HCT116 (cell line): ENCODE data around the gene HIVEP3. TPM values are rescaled to one million over a fixed set of nuclear protein-coding genes. Genes with fewer than 3 reads are reported as not detected.

Experiments used
- ATAC-seq: fragments of 200-7000 bp; cut with Tn5 transposase; 2 replicates; pipeline ENCODE4 v1.9.1; 2020; ENCODE audit warnings: mild to moderate bottlenecking, moderate library complexity
- BruUV-seq: library from RNA; stranded (reverse); fragments of 400-500 nt; replicated peaks from 2 replicates; lab custom pipeline; 2021; lab: Mats Ljungman, UMichigan
- CTCF ChIA-PET: fragments of 300-600 bp; sonication (Branson Sonifier 250); formaldehyde crosslinking; loops from one replicate; lab custom pipeline; 2021; ENCODE audit warnings: antibody characterized with exemption; lab: Charles Lee
- POLR2A ChIA-PET: fragments of 300-600, 350-600 bp; sonication (Branson Sonifier 250); formaldehyde crosslinking; loops from one replicate; lab custom pipeline; 2021; ENCODE audit warnings: antibody characterized with exemption; lab: Charles Lee
- RAD21 ChIA-PET, 2 experiments: fragments of 300-600 bp; sonication (Branson Sonifier 250); formaldehyde crosslinking; loops; one replicate each; lab custom pipeline; 2023; ENCODE audit warnings: low total read pairs in 2 of 2; ENCODE audit not compliant: uncharacterized antibody in 2 of 2, unreplicated experiment in 2 of 2, low non-redundant PET in 1 of 2; lab: Charles Lee
- DNase-seq: peaks from one replicate; pipeline ENCODE4 v3.0.0-alpha.2; 2010; ENCODE audit warnings: low read depth, low spot score
- H2AFZ ChIP-seq: fragments of 200-600 bp; shearing (Covaris generic), sonication (generic); 2 replicates; pipeline ENCODE4 v1.6.1; 2017; ENCODE audit warnings: low read depth, mixed run types, mixed read lengths, antibody characterized with exemption, low read length; ENCODE audit not compliant: poor library complexity, severe bottlenecking
- H3K27ac ChIP-seq: 2 replicates; pipeline ENCODE4 v1.5.1; 2012; ENCODE audit warnings: low read depth, low read length
- H3K27me3 ChIP-seq: fragments of 200-600 bp; sonication (generic); 2 replicates; pipeline ENCODE4 v1.6.1; 2016; ENCODE audit warnings: mixed run types, low read length, mixed read lengths; ENCODE audit not compliant: insufficient read depth
- H3K36me3 ChIP-seq, 2 experiments: fragments of 200-500 bp in 1 of 2; fragments of 200-600 bp in 1 of 2; sonication (Bioruptor generic) in 1 of 2; sonication (generic) in 1 of 2; 2 replicates each; pipeline versions ENCODE4 v1.5.1 to v1.6.1; 2014 to 2016; ENCODE audit warnings: low read length in 2 of 2, inconsistent platforms in 1 of 2, mixed read lengths in 1 of 2, mixed run types in 1 of 2; ENCODE audit not compliant: insufficient read depth in 2 of 2, control insufficient read depth in 1 of 2
- H3K4me1 ChIP-seq, 2 experiments: fragments of 200-600 bp in 1 of 2; sonication (generic) in 1 of 2; 2 replicates each; pipeline versions ENCODE4 v1.5.1 to v1.6.1; 2012 to 2017; ENCODE audit warnings: low read length in 2 of 2, inconsistent platforms in 1 of 2, mild to moderate bottlenecking in 1 of 2, mixed read lengths in 1 of 2, mixed run types in 1 of 2, moderate library complexity in 1 of 2; ENCODE audit not compliant: insufficient read depth in 2 of 2, control insufficient read depth in 1 of 2
- H3K4me2 ChIP-seq: fragments of 200-600 bp; sonication (generic); 2 replicates; pipeline ENCODE4 v1.6.1; 2017; ENCODE audit warnings: mixed run types, low read length, mixed read lengths
- H3K4me3 ChIP-seq, 2 experiments: fragments of 200-600 bp in 1 of 2; sonication (generic) in 1 of 2; replicated peaks in 1 of 2; 2 replicates each; pipeline ENCODE4 v1.5.1; 2011 to 2016; ENCODE audit warnings: low read length in 2 of 2, control low read depth in 1 of 2, low read depth in 1 of 2, mild to moderate bottlenecking in 1 of 2, mixed read lengths in 1 of 2, mixed run types in 1 of 2
- H3K79me2 ChIP-seq: fragments of 200-600 bp; sonication (generic); 2 replicates; pipeline ENCODE4 v1.6.1; 2017; ENCODE audit warnings: mild to moderate bottlenecking, mixed run types, low read length, moderate library complexity, mixed read lengths; ENCODE audit not compliant: insufficient read depth
- H3K9ac ChIP-seq: fragments of 200-600 bp; sonication (generic); 2 replicates; pipeline ENCODE4 v1.6.1; 2016; ENCODE audit warnings: low read length, mixed read lengths
- H3K9me2 ChIP-seq: fragments of 200-600 bp; sonication (generic), shearing (Covaris generic); 2 replicates; pipeline ENCODE4 v1.6.1; 2017; ENCODE audit warnings: mixed run types, mild to moderate bottlenecking, moderate library complexity; ENCODE audit not compliant: insufficient read depth
- H3K9me3 ChIP-seq, 2 experiments: fragments of 200-500 bp in 1 of 2; fragments of 200-600 bp in 1 of 2; sonication (Bioruptor generic) in 1 of 2; sonication (generic) in 1 of 2; 2 replicates each; pipeline ENCODE4 v1.6.1; 2014 to 2017; ENCODE audit warnings: low read length in 2 of 2, mixed read lengths in 2 of 2, inconsistent platforms in 1 of 2, low read depth in 1 of 2, mild to moderate bottlenecking in 1 of 2, mixed run types in 1 of 2, moderate library complexity in 1 of 2; ENCODE audit not compliant: control insufficient read depth in 1 of 2, insufficient read depth in 1 of 2
- H4K20me1 ChIP-seq: fragments of 200-600 bp; sonication (generic), shearing (Covaris generic); 2 replicates; pipeline ENCODE4 v1.6.1; 2017; ENCODE audit warnings: mixed run types, mild to moderate bottlenecking, moderate library complexity; ENCODE audit not compliant: insufficient read depth
- CEBPB ChIP-seq: IDR thresholded peaks from 2 replicates; pipeline ENCODE4 v1.6.1; 2012; ENCODE audit warnings: low read depth
- EGR1 ChIP-seq: IDR thresholded peaks from 2 replicates; pipeline ENCODE4 v1.6.1; 2012; ENCODE audit warnings: low read depth
- ELF1 ChIP-seq: IDR thresholded peaks from 2 replicates; pipeline ENCODE4 v1.6.1; 2012; ENCODE audit warnings: low read depth, borderline replicate concordance
- EZH2 ChIP-seq: fragments of 200-600 bp; sonication (generic); IDR thresholded peaks from 2 replicates; pipeline ENCODE4 v1.6.1; 2017; ENCODE audit warnings: antibody characterized with exemption, mixed run types
- EZH2phosphoT487 ChIP-seq: fragments of 200-600 bp; IDR thresholded peaks from 2 replicates; pipeline ENCODE4 v1.6.1; 2018; ENCODE audit warnings: antibody characterized with exemption, borderline replicate concordance
- FOSL1 ChIP-seq: IDR thresholded peaks from 2 replicates; pipeline ENCODE4 v1.6.1; 2012; ENCODE audit warnings: low read depth
- SIN3A ChIP-seq: IDR thresholded peaks from 2 replicates; pipeline ENCODE4 v1.6.1; 2012; ENCODE audit warnings: low read depth
- SP1 ChIP-seq: IDR thresholded peaks from 2 replicates; pipeline ENCODE4 v1.6.1; 2012; ENCODE audit warnings: low read depth
- TCF7L2 ChIP-seq: IDR thresholded peaks from 2 replicates; pipeline ENCODE4 v1.7.0; 2011; ENCODE audit warnings: borderline replicate concordance, inconsistent platforms; ENCODE audit not compliant: insufficient read depth, insufficient read length; ENCODE audit errors: extremely low read depth
- YY1 ChIP-seq: IDR thresholded peaks from 2 replicates; pipeline ENCODE4 v1.6.1; 2011; ENCODE audit warnings: low read length, low read depth, moderate library complexity, mild to moderate bottlenecking; ENCODE audit not compliant: insufficient replicate concordance; ENCODE audit errors: extremely low read depth
- intact Hi-C: fragments of 100-400 bp; cut with micrococcal nuclease; formaldehyde crosslinking; loops from 2 replicates; pipeline ENCODE4 v1.10.0; 2022
- total RNA-seq: library from RNA; stranded (reverse); gene quantifications from one replicate; pipeline ENCODE4 v1.2.1, GENCODE V29; 2021; ENCODE audit not compliant: unreplicated experiment
- TF ChIP-seq, protein P1 (sequence below), 3 experiments: fragments of 200-600 bp in 1 of 3; sonication (generic) in 1 of 3; IDR thresholded peaks in 2 of 3; conservative IDR thresholded peaks in 1 of 3; 2 replicates each; pipeline ENCODE4 v1.5.1; 2012 to 2017; ENCODE audit warnings: low read depth in 2 of 3, low read length in 2 of 3, antibody characterized with exemption in 1 of 3, borderline replicate concordance in 1 of 3, control low read depth in 1 of 3, mild to moderate bottlenecking in 1 of 3, mixed read lengths in 1 of 3, mixed run types in 1 of 3, moderate library complexity in 1 of 3; ENCODE audit not compliant: insufficient read depth in 1 of 3

The HIVEP3 gene
- total RNA-seq, 1 experiment from 2014 or later: 7.1 TPM

GRCh38 chr1:41586230-41586629 is 332.5 kb downstream of the HIVEP3 start:
- BruUV-seq: no TSS peak

More at GRCh38 chr1:41586230-41586629, 332.5 kb downstream of the HIVEP3 start:
- no peaks in the 10 kb centered on the region for H3K36me3 ChIP-seq
- H4K20me1 ChIP-seq: no peaks in the 10 kb centered on the region
- CTCF ChIA-PET: no interaction called here
- no peak for DNase-seq
- intact Hi-C loops: no loop called here
- H3K79me2 ChIP-seq: no peaks in the 10 kb centered on the region
- H3K4me2 ChIP-seq: no peak overlapping the region
- no peaks in the 10 kb centered on the region for H3K4me1 ChIP-seq
- H3K4me3 ChIP-seq: no peak overlapping the region
- H3K9ac ChIP-seq: no peak overlapping the region
- RAD21 ChIA-PET: no interaction called here
- H3K27ac ChIP-seq: no peak overlapping the region
- POLR2A ChIA-PET: no interaction called here
- no peak overlapping the region for H2AFZ ChIP-seq
- H3K9me2 ChIP-seq: no peaks in the 10 kb centered on the region
- no peaks in the 10 kb centered on the region for H3K9me3 ChIP-seq
- no peaks in the 10 kb centered on the region for H3K27me3 ChIP-seq
- no peak for ATAC-seq
- no peak for TF ChIP-seq EZH2phosphoT487
- no peak for TF ChIP-seq ELF1
- no peak for TF ChIP-seq CEBPB
- no peak for TF ChIP-seq TCF7L2
- no peak for TF ChIP-seq EZH2
- TF ChIP-seq FOSL1: no peak
- TF ChIP-seq SP1: no peak
- TF ChIP-seq YY1: no peak
- TF ChIP-seq EGR1: no peak
- no peak for TF ChIP-seq SIN3A
- TF ChIP-seq, protein P1, sequence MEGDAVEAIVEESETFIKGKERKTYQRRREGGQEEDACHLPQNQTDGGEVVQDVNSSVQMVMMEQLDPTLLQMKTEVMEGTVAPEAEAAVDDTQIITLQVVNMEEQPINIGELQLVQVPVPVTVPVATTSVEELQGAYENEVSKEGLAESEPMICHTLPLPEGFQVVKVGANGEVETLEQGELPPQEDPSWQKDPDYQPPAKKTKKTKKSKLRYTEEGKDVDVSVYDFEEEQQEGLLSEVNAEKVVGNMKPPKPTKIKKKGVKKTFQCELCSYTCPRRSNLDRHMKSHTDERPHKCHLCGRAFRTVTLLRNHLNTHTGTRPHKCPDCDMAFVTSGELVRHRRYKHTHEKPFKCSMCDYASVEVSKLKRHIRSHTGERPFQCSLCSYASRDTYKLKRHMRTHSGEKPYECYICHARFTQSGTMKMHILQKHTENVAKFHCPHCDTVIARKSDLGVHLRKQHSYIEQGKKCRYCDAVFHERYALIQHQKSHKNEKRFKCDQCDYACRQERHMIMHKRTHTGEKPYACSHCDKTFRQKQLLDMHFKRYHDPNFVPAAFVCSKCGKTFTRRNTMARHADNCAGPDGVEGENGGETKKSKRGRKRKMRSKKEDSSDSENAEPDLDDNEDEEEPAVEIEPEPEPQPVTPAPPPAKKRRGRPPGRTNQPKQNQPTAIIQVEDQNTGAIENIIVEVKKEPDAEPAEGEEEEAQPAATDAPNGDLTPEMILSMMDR (IDR thresholded peaks at IDR 0.05 in 2 of 3, conservative IDR thresholded peaks at IDR 0.05 in 1 of 3; ENCODE audit: borderline replicate concordance in 1 of 3, insufficient read depth in 1 of 3, low read depth in 2 of 3, low read length in 2 of 3): no peak
